ENCODE data around the gene GIT2. TPM values are rescaled to one million over a fixed set of nuclear protein-coding genes. Genes with fewer than 3 reads are reported as not detected.

GIT2 gene
- total and polyA plus RNA-seq, 2 of the 8 experiments (the other 6 are each of a cell fraction or from before 2014, with no cell fraction given) = 9.6 to 20.7 TPM

- DNase-seq (ENCODE audit: low read depth in 1 of 2, low spot score in 2 of 2) = peak; percentile 34 to 76
- WGBS, 2 experiments (ENCODE audit: extremely low coverage in 1 of 2, insufficient coverage in 1 of 2, insufficient read length in 1 of 2, insufficient replicate concordance in 2 of 2, low coverage in 1 of 2, low lambda C conversion rate in 2 of 2, missing lambda C conversion rate in 1 of 2) = 11% methylated on average over 42 of the region's 69 CpGs; no CpG with 5 or more reads in 1 of the 2 experiments
- Histone ChIP-seq H3K23me2 (ENCODE audit: low read depth, low read length) (peaks cover 8% of the 10 kb centered on the region), H2AK5ac (ENCODE audit: low read depth, low read length) (no peak within 1 kb of the TSS), H2AFZ (ENCODE audit: low read length) (peak within 1 kb of the TSS; percentile 95), H4K20me1 (replicated peaks in 1 of 2; ENCODE audit: control insufficient read depth in 1 of 2, insufficient read depth in 2 of 2, low read length in 2 of 2) (peaks cover 0 to 6% of the 10 kb centered on the region in 2 experiments), H3K9me3 (ENCODE audit: insufficient read depth in 2 of 2, low read depth in 1 of 2, low read length in 1 of 2) (no peaks in the 10 kb centered on the region), H2BK20ac (ENCODE audit: low read length) (no peak within 1 kb of the TSS), H3K4ac (replicated peaks; ENCODE audit: insufficient read length, low read depth, low read length) (no peak within 1 kb of the TSS), H2BK15ac (ENCODE audit: low read length) (no peak within 1 kb of the TSS), H4K91ac (replicated peaks; ENCODE audit: insufficient read length, low read length) (no peak within 1 kb of the TSS), H3K4me2 (ENCODE audit: insufficient read depth in 1 of 2, low read depth in 2 of 2, low read length in 2 of 2) (peak within 1 kb of the TSS; percentile 86 to 93), H3K79me2 (ENCODE audit: control insufficient read depth in 1 of 2, insufficient read depth in 2 of 2, low read length in 2 of 2) (no peaks in the 10 kb centered on the region), H3K56ac (replicated peaks; ENCODE audit: insufficient read length, low read depth, low read length) (no peak within 1 kb of the TSS), H3K4me1 (replicated peaks in 1 of 4; ENCODE audit: control insufficient read depth in 3 of 4, insufficient read depth in 4 of 4, low read length in 3 of 4) (peaks cover 0 to 10% (median 2%) of the 10 kb centered on the region in 4 experiments; a peak in 3 of 7 replicates), H3K27ac (ENCODE audit: low read depth, low read length) (no peak within 1 kb of the TSS), H2BK120ac (replicated peaks; ENCODE audit: low read depth, low read length) (no peak within 1 kb of the TSS), H4K5ac (ENCODE audit: insufficient read length, low read depth, low read length) (no peak within 1 kb of the TSS), H4K8ac (ENCODE audit: extremely low read depth, insufficient read depth, low read length) (peak within 1 kb of the TSS; percentile 81), H3K23ac (ENCODE audit: insufficient read length) (no peak within 1 kb of the TSS), H3K14ac (ENCODE audit: insufficient read length) (no peak within 1 kb of the TSS), H3K27me3 (replicated peaks in 1 of 4; ENCODE audit: control insufficient read depth in 3 of 4, extremely low read depth in 1 of 4, insufficient read depth in 3 of 4, low read length in 3 of 4) (peaks cover 49 to 91% (median 87%) of the 10 kb centered on the region in 4 experiments), H3K36me3 (ENCODE audit: control insufficient read depth in 2 of 4, insufficient read depth in 4 of 4, low read length in 3 of 4) (peaks cover 0 to 6% (median 2%) of the 10 kb centered on the region in 4 experiments; a peak in 2 of 8 replicates), H3K18ac (ENCODE audit: extremely low read depth, low read length) (no peak within 1 kb of the TSS), H3K9ac (replicated peaks in 1 of 4; ENCODE audit: extremely low read depth in 1 of 4, low read depth in 3 of 4, low read length in 3 of 4) (peak within 1 kb of the TSS; percentile 39 to 71 (median 44)), H2BK12ac (ENCODE audit: low read depth, low read length) (peak within 1 kb of the TSS; percentile 60; the same call in 1 of the 2 replicates), H3K4me3 (ENCODE audit: extremely low read depth in 1 of 4, insufficient read depth in 2 of 4, low read depth in 3 of 4, low read length in 4 of 4) (peak within 1 kb of the TSS; percentile 45 to 75 (median 66)), H3K79me1 (ENCODE audit: low read depth, low read length) (no peaks in the 10 kb centered on the region), H2BK5ac (ENCODE audit: low read depth, low read length) (no peak within 1 kb of the TSS)
- ChIA-PET CTCF (ENCODE audit: partially characterized antibody) (interaction anchor here (0.6 to 3.0 kb wide), 12 partner anchors 9 to 136 kb away, joined by 3 to 21 read pairs (median 4); no protein-coding TSS in a partner anchor), POLR2A (ENCODE audit: partially characterized antibody) (interaction anchor here (0.8 to 1.7 kb wide), 4 partner anchors 10 to 26 kb away, joined by 3 to 6 read pairs (median 4); no protein-coding TSS in a partner anchor)
- no peak for FAIRE-seq
- TF ChIP-seq SP1 (IDR thresholded peaks at IDR 0.05; ENCODE audit: low read depth, low read length) = no peak
- TF ChIP-seq HDAC6 (IDR thresholded peaks at IDR 0.05; ENCODE audit: low read depth, low read length) = no peak
- no peak for TF ChIP-seq RAD21 (IDR thresholded peaks at IDR 0.05 in 1 of 2, conservative IDR thresholded peaks at IDR 0.05 in 1 of 2; ENCODE audit: low read depth in 2 of 2, low read length in 2 of 2)
- TF ChIP-seq MAFK (IDR thresholded peaks at IDR 0.05; ENCODE audit: low read depth, low read length) = no peak
- no peak for TF ChIP-seq POLR2A (IDR thresholded peaks at IDR 0.05; ENCODE audit: control extremely low read depth in 1 of 2, low read depth in 2 of 2, low read length in 2 of 2)
- TF ChIP-seq TAF7 (optimal IDR thresholded peaks at IDR 0.05; ENCODE audit: borderline replicate concordance, low read depth, low read length) = no peak
- TF ChIP-seq HDAC2 (IDR thresholded peaks at IDR 0.05; ENCODE audit: borderline replicate concordance in 1 of 2, low read depth in 2 of 2, low read length in 2 of 2) = no peak
- TF ChIP-seq RXRA (IDR thresholded peaks at IDR 0.05; ENCODE audit: insufficient read depth, low read depth, low read length) = no peak
Measured at GRCh38 chr12:109899783-109900751, 96.1 kb downstream of the GIT2 start, which contains the start of gene TCHP. Gene TCHP, plus strand, starts transcription at chr12:109900274. Its CDS starts 2,753 bp downstream, at chr12:109903027.
